Astrocyte (in vitro differentiated cells and primary cell): ENCODE measurements around the gene ZG16. TPM values are rescaled to one million over a fixed set of nuclear protein-coding genes. Genes with fewer than 3 reads are reported as not detected.

Source experiments
- DNase-seq: peaks from one replicate; pipeline ENCODE4 v3.0.0-alpha.2; 2010; ENCODE audit warnings: low read depth
- FAIRE-seq: peaks from 2 replicates; lab custom pipeline; 2011; peaks lifted over from hg19 to GRCh38; lab: Jason Lieb, UNC
- H2AFZ ChIP-seq: 2 replicates; pipeline ENCODE4 v1.6.0; 2012; ENCODE audit warnings: low read depth, low read length, inconsistent platforms
- H3K27ac ChIP-seq: 2 replicates; pipeline ENCODE4 v1.5.1; 2011; ENCODE audit warnings: low read depth, low read length, inconsistent platforms
- H3K27me3 ChIP-seq: 2 replicates; pipeline ENCODE4 v1.6.0; 2011; ENCODE audit warnings: low read length, inconsistent platforms; ENCODE audit not compliant: insufficient read depth
- H3K36me3 ChIP-seq: 2 replicates; pipeline ENCODE4 v1.5.1; 2011; ENCODE audit warnings: low read length, inconsistent platforms; ENCODE audit not compliant: insufficient read depth
- H3K4me1 ChIP-seq: 2 replicates; pipeline ENCODE4 v1.5.1; 2011; ENCODE audit warnings: low read length, inconsistent platforms; ENCODE audit not compliant: insufficient read depth
- H3K4me2 ChIP-seq: 2 replicates; pipeline ENCODE4 v1.6.0; 2012; ENCODE audit warnings: low read length, inconsistent platforms
- H3K4me3 ChIP-seq: 2 replicates; pipeline ENCODE4 v1.5.1; 2011; ENCODE audit warnings: low read depth, mild to moderate bottlenecking, low read length, inconsistent platforms; ENCODE audit not compliant: insufficient read depth
- H3K79me2 ChIP-seq: 2 replicates; pipeline ENCODE4 v1.6.0; 2012; ENCODE audit warnings: mild to moderate bottlenecking, low read length, inconsistent platforms; ENCODE audit not compliant: insufficient read depth
- H3K9ac ChIP-seq: 2 replicates; pipeline ENCODE4 v1.6.0; 2012; ENCODE audit warnings: mild to moderate bottlenecking, low read length, inconsistent platforms
- H3K9me3 ChIP-seq: 2 replicates; pipeline ENCODE4 v1.5.1; 2012; ENCODE audit warnings: low read depth, mild to moderate bottlenecking, low read length, inconsistent platforms; ENCODE audit not compliant: insufficient read depth
- H4K20me1 ChIP-seq: 2 replicates; pipeline ENCODE4 v1.6.0; 2012; ENCODE audit warnings: low read length, inconsistent platforms; ENCODE audit not compliant: insufficient read depth
- H3K27ac Mint-ChIP-seq: one replicate; pipeline ENCODE4 v1.8.0; 2021; ENCODE audit warnings: mild to moderate bottlenecking, mixed read lengths; ENCODE audit not compliant: unreplicated experiment
- H3K27me3 Mint-ChIP-seq: one replicate; pipeline ENCODE4 v1.8.0; 2021; ENCODE audit warnings: low read depth, mixed read lengths; ENCODE audit not compliant: unreplicated experiment
- H3K36me3 Mint-ChIP-seq: one replicate; pipeline ENCODE4 v1.8.0; 2021; ENCODE audit warnings: low read depth, mixed read lengths; ENCODE audit not compliant: unreplicated experiment
- H3K4me1 Mint-ChIP-seq: one replicate; pipeline ENCODE4 v1.8.0; 2021; ENCODE audit warnings: low read depth, mixed read lengths; ENCODE audit not compliant: unreplicated experiment
- H3K4me3 Mint-ChIP-seq: one replicate; pipeline ENCODE4 v1.8.0; 2021; ENCODE audit warnings: mild to moderate bottlenecking, moderate library complexity, mixed read lengths; ENCODE audit not compliant: unreplicated experiment
- H3K9me3 Mint-ChIP-seq: one replicate; pipeline ENCODE4 v1.8.0; 2021; ENCODE audit warnings: mild to moderate bottlenecking, mixed read lengths; ENCODE audit not compliant: unreplicated experiment
- CTCF ChIP-seq: IDR thresholded peaks from 2 replicates; pipeline ENCODE4 v1.5.1; 2011; ENCODE audit warnings: low read depth, mild to moderate bottlenecking, inconsistent platforms, low read length, moderate library complexity; ENCODE audit not compliant: insufficient read depth
- EZH2 ChIP-seq: IDR thresholded peaks from 2 replicates; pipeline ENCODE4 v1.6.1; 2012; ENCODE audit warnings: mild to moderate bottlenecking, low read length, inconsistent platforms; ENCODE audit not compliant: insufficient read depth
- total RNA-seq: library from RNA; stranded (reverse); gene quantifications from 2 replicates; pipeline ENCODE4 v1.2.1, GENCODE V29; 2021

ZG16 gene
- total RNA-seq, 1 donor from 2014 or later, result not detected

DNA sequence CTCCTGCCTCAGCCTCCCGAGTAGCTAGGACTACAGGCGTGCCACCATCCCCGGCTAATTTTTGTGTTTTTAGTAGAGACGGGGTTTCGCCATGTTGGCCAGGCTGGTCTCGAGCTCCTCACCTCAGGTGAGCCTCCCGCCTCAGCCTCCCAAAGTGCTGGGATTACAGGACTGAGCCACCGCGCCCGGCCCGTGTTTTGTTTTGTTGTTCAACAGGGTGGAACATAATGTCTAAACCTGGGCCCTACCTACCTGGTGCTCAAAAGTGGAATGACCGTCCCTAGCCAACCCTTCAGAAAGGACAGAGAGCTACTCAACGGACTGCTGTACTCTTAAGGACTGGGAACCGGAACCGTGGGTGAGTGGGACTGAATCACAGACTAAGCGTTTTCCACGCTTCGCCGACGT lies 11.7 kb downstream of the ZG16 start:
- FAIRE-seq, result no peak

GRCh38 chr16:29790183-29790948 lies 12.3 kb downstream of the ZG16 start, which contains the start of gene KIF22:
Gene KIF22, plus strand, starts transcription at chr16:29790751. Its CDS starts 9 bp downstream, at chr16:29790760.
- peak within 1 kb of the TSS; percentile 59 for H3K27ac ChIP-seq
- FAIRE-seq (no peak), DNase-seq (peak; percentile 95)
- peaks cover 11% of the 10 kb centered on the region for H3K4me1 ChIP-seq
- H3K9me3 ChIP-seq, result no peaks in the 10 kb centered on the region
- peak within 1 kb of the TSS; percentile 85 for H3K9ac ChIP-seq
- Mint-ChIP-seq H3K36me3 (no peaks in the 10 kb centered on the region), H3K27ac (peak within 1 kb of the TSS; percentile 87), H3K9me3 (no peaks in the 10 kb centered on the region), H3K27me3 (peaks cover 2% of the 10 kb centered on the region), H3K4me1 (peaks cover 7% of the 10 kb centered on the region), H3K4me3 (peak within 1 kb of the TSS; percentile 98)
- peak within 1 kb of the TSS; percentile 91 for H3K4me3 ChIP-seq
- H3K36me3 ChIP-seq, result no peaks in the 10 kb centered on the region
- peak within 1 kb of the TSS; percentile 94 for H3K4me2 ChIP-seq
- peaks cover 48% of the 10 kb centered on the region for H3K79me2 ChIP-seq
- H4K20me1 ChIP-seq, result peaks cover 5% of the 10 kb centered on the region
- TF ChIP-seq EZH2 (no peak), CTCF (peak; percentile 60)
- peak within 1 kb of the TSS; percentile 98 for H2AFZ ChIP-seq
- no peaks in the 10 kb centered on the region for H3K27me3 ChIP-seq

More for the DNA sequence above, 11.7 kb downstream of the ZG16 start:
- Mint-ChIP-seq H3K27me3 (peaks cover 2% of the 10 kb centered on the region), H3K9me3 (no peaks in the 10 kb centered on the region), H3K4me1 (peaks cover 7% of the 10 kb centered on the region), H3K27ac (peak overlapping the region; percentile 87), H3K4me3 (peak overlapping the region; percentile 98), H3K36me3 (no peaks in the 10 kb centered on the region)
- peaks cover 11% of the 10 kb centered on the region for H3K4me1 ChIP-seq
- no peaks in the 10 kb centered on the region for H3K9me3 ChIP-seq
- peak overlapping the region; percentile 98 for H2AFZ ChIP-seq
- H3K27me3 ChIP-seq, result no peaks in the 10 kb centered on the region
- peak overlapping the region; percentile 94 for H3K4me2 ChIP-seq
- TF ChIP-seq EZH2 (no peak), CTCF (no peak)
- no peak for DNase-seq
- peak overlapping the region; percentile 60 for H3K4me3 ChIP-seq
- H4K20me1 ChIP-seq, result peaks cover 5% of the 10 kb centered on the region
- H3K9ac ChIP-seq, result peak overlapping the region; percentile 82
- peak overlapping the region; percentile 41 for H3K27ac ChIP-seq
- H3K36me3 ChIP-seq, result no peaks in the 10 kb centered on the region
- peaks cover 42% of the 10 kb centered on the region for H3K79me2 ChIP-seq
